PC-9 (cell line): ENCODE measurements around the gene TIA1. TPM values are rescaled to one million over a fixed set of nuclear protein-coding genes. Genes with fewer than 3 reads are reported as not detected.

Experiments
- BruUV-seq: library from RNA; stranded (reverse); fragments of 400-500 nt; replicated peaks from 2 replicates; lab custom pipeline; 2021; lab: Mats Ljungman, UMichigan
- CTCF ChIA-PET: fragments of 300-600 bp; sonication (Branson Sonifier 250); formaldehyde crosslinking; loops from one replicate; lab custom pipeline; 2022; ENCODE audit warnings: antibody characterized with exemption; lab: Charles Lee
- POLR2A ChIA-PET: fragments of 300-600 bp; sonication (Branson Sonifier 250); formaldehyde crosslinking; loops from one replicate; lab custom pipeline; 2022; ENCODE audit warnings: antibody characterized with exemption; ENCODE audit not compliant: unreplicated experiment; lab: Charles Lee
- DNase-seq, 2 experiments: peaks; one replicate each; pipeline versions ENCODE4 v3.0.0 to v3.0.0-alpha.2; 2015 to 2022; ENCODE audit warnings: mixed read lengths in 1 of 2
- H2AFZ ChIP-seq: fragments of 200-600 bp; sonication (generic); 2 replicates; pipeline ENCODE4 v1.8.1; 2017; ENCODE audit warnings: antibody characterized with exemption
- H3F3A ChIP-seq: fragments of 200-600 bp; sonication (generic); 2 replicates; pipeline ENCODE4 v1.8.1; 2017; ENCODE audit warnings: antibody characterized with exemption, mild to moderate bottlenecking, low read depth; ENCODE audit not compliant: insufficient read depth
- H3K27ac ChIP-seq: fragments of 200-600 bp; sonication (generic); 2 replicates; pipeline ENCODE4 v1.6.1; 2016; ENCODE audit warnings: mixed run types
- H3K27me3 ChIP-seq: fragments of 200-600 bp; sonication (generic); 2 replicates; pipeline ENCODE4 v1.6.1; 2016; ENCODE audit warnings: low read depth, mixed run types; ENCODE audit not compliant: insufficient read depth
- H3K36me3 ChIP-seq: fragments of 200-600 bp; sonication (generic); 2 replicates; pipeline ENCODE4 v1.6.1; 2016; ENCODE audit warnings: low read depth, mixed run types
- H3K4me1 ChIP-seq: fragments of 200-600 bp; sonication (generic); replicated peaks from 2 replicates; pipeline ENCODE4 v1.6.1; 2016; ENCODE audit warnings: mixed run types; ENCODE audit not compliant: insufficient read depth
- H3K4me2 ChIP-seq: fragments of 200-600 bp; sonication (generic); 2 replicates; pipeline ENCODE4 v1.6.1; 2017; ENCODE audit warnings: mixed run types
- H3K4me3 ChIP-seq: fragments of 200-600 bp; sonication (generic); 2 replicates; pipeline ENCODE4 v1.6.1; 2016; ENCODE audit warnings: mixed run types
- H3K79me2 ChIP-seq: fragments of 200-600 bp; sonication (generic); 2 replicates; pipeline ENCODE4 v1.6.1; 2017; ENCODE audit warnings: low read depth, mixed run types
- H3K9me2 ChIP-seq: fragments of 200-600 bp; sonication (generic); 2 replicates; pipeline ENCODE4 v1.8.1; 2017; ENCODE audit warnings: mild to moderate bottlenecking; ENCODE audit not compliant: insufficient read depth
- H3K9me3 ChIP-seq: fragments of 200-600 bp; sonication (generic); 2 replicates; pipeline ENCODE4 v1.8.1; 2016; ENCODE audit warnings: low read depth; ENCODE audit not compliant: insufficient read depth
- H4K20me1 ChIP-seq: fragments of 200-600 bp; sonication (generic); 2 replicates; pipeline ENCODE4 v1.8.1; 2017; ENCODE audit not compliant: insufficient read depth
- CTCF ChIP-seq: fragments of 200-600 bp; sonication (generic); conservative IDR thresholded peaks from 2 replicates; pipeline ENCODE4 v1.6.1; 2017; ENCODE audit warnings: mixed run types, antibody characterized with exemption, mild to moderate bottlenecking, moderate library complexity
- EZH2 ChIP-seq: fragments of 200-600 bp; sonication (generic); IDR thresholded peaks from 2 replicates; pipeline ENCODE4 v1.8.0; 2017; ENCODE audit warnings: antibody characterized with exemption, low read depth
- intact Hi-C: fragments of 100-400 bp; cut with micrococcal nuclease; formaldehyde crosslinking; loops from one replicate; pipeline ENCODE4 v1.10.0; 2022; ENCODE audit not compliant: unreplicated experiment
- total RNA-seq: library from RNA; stranded (reverse); gene quantifications from 2 replicates; pipeline ENCODE4 v1.2.3, GENCODE V29; 2021

The TIA1 gene
- total RNA-seq, 1 experiment from 2014 or later = 121 TPM

- Histone ChIP-seq H3K9me2 (no peaks in the 10 kb centered on the region), H3K27ac (no peak overlapping the region), H3F3A (peaks cover 37% of the 10 kb centered on the region; the same call in 1 of the 2 replicates), H3K4me1 (peaks cover 17% of the 10 kb centered on the region), H3K27me3 (no peaks in the 10 kb centered on the region), H3K9me3 (no peaks in the 10 kb centered on the region), H3K36me3 (peaks cover 2% of the 10 kb centered on the region; the same call in 1 of the 2 replicates), H3K4me2 (no peak overlapping the region), H3K79me2 (peaks cover 29% of the 10 kb centered on the region), H4K20me1 (peaks cover 13% of the 10 kb centered on the region; the same call in 1 of the 2 replicates), H3K4me3 (no peak overlapping the region), H2AFZ (no peak overlapping the region)
- intact Hi-C loops = no loop called here
- ChIA-PET CTCF (no interaction called here), POLR2A (no interaction called here)
- no peak for TF ChIP-seq EZH2
- no peak for TF ChIP-seq CTCF
- DNase-seq = no peak
- no TSS peak for BruUV-seq
Observed at GRCh38 chr2:70250434-70250833, 2.0 kb upstream of the TIA1 start.

GRCh38 chr2:70247364-70248180 is 856 bp downstream of the TIA1 start:
- Histone ChIP-seq H3F3A (peaks cover 41% of the 10 kb centered on the region; the same call in 1 of the 2 replicates), H3K9me3 (no peaks in the 10 kb centered on the region), H2AFZ (peak overlapping the region; percentile 91), H3K9me2 (no peaks in the 10 kb centered on the region), H3K4me1 (peaks cover 20% of the 10 kb centered on the region), H4K20me1 (peaks cover 19% of the 10 kb centered on the region), H3K4me3 (peak overlapping the region; percentile 90), H3K79me2 (peaks cover 58% of the 10 kb centered on the region), H3K27ac (peak overlapping the region; percentile 96), H3K4me2 (peak overlapping the region; percentile 99), H3K27me3 (no peaks in the 10 kb centered on the region), H3K36me3 (peaks cover 4% of the 10 kb centered on the region; the same call in 1 of the 2 replicates)
- CTCF ChIA-PET = interaction anchor here (0.6 kb wide), 1 partner anchor 177 kb away, joined by 6 read pairs; no protein-coding TSS in a partner anchor
- TF ChIP-seq CTCF = no peak
- no peak for TF ChIP-seq EZH2
- POLR2A ChIA-PET = interaction anchor here (0.5 to 1.0 kb wide), 3 partner anchors 10 to 178 kb away, joined by 3 to 4 read pairs (median 4); partner anchors contain the start of gene PCYOX1
- intact Hi-C loops = loop anchor here (2.0 kb wide), 1 partner anchor 45 kb away; the partner anchor contains the start of gene SNRPG
- BruUV-seq = no TSS peak
- no peak for DNase-seq

GRCh38 chr2:70243806-70244584 is 4.4 kb downstream of the TIA1 start:
- TF ChIP-seq CTCF (no peak), EZH2 (no peak)
- POLR2A ChIA-PET = interaction anchor here (0.6 kb wide), 1 partner anchor 53 kb away, joined by 8 read pairs; the partner anchor contains the start of gene C2orf42

More at GRCh38 chr2:70243806-70244584, 4.4 kb downstream of the TIA1 start:
- H3K4me3 ChIP-seq = no peak overlapping the region
- H3K9me3 ChIP-seq = no peaks in the 10 kb centered on the region
- no peak for DNase-seq
- H3K9me2 ChIP-seq = no peaks in the 10 kb centered on the region
- no TSS peak for BruUV-seq
- no peak overlapping the region for H3K4me2 ChIP-seq
- no peaks in the 10 kb centered on the region for H3K27me3 ChIP-seq
- intact Hi-C loops = no loop called here
- H3F3A ChIP-seq = peaks cover 23% of the 10 kb centered on the region; the same call in 1 of the 2 replicates
- no peak overlapping the region for H3K27ac ChIP-seq
- peaks cover 93% of the 10 kb centered on the region for H3K79me2 ChIP-seq
- peaks cover 17% of the 10 kb centered on the region for H3K4me1 ChIP-seq
- H2AFZ ChIP-seq = no peak overlapping the region
- CTCF ChIA-PET = no interaction called here
- H3K36me3 ChIP-seq = peaks cover 8% of the 10 kb centered on the region
- peaks cover 41% of the 10 kb centered on the region for H4K20me1 ChIP-seq
